Measurements from ENCODE around the gene UQCC2.

UQCC2 gene

GRCh38 chr6:33742837-33743236 is 31.3 kb upstream of the UQCC2 start:
- DNase-seq = no peak

- DNase-seq = no peak
Observed at GRCh38 chr6:33742092-33742491, 30.6 kb upstream of the UQCC2 start.

GRCh38 chr6:33740794-33741193 is 29.3 kb upstream of the UQCC2 start:
- DNase-seq = no peak

GRCh38 chr6:33740204-33740608 is 28.7 kb upstream of the UQCC2 start:
- DNase-seq = no peak

GRCh38 chr6:33739571-33739970 is 28.1 kb upstream of the UQCC2 start:
- no peak for DNase-seq

- no peak for DNase-seq
Observed at GRCh38 chr6:33738879-33739278, 27.4 kb upstream of the UQCC2 start.

GRCh38 chr6:33738153-33738552 is 26.7 kb upstream of the UQCC2 start:
- DNase-seq = no peak

GRCh38 chr6:33737267-33738026 is 25.9 kb upstream of the UQCC2 start:
- no peak for DNase-seq

GRCh38 chr6:33735216-33735615 is 23.7 kb upstream of the UQCC2 start:
- no peak for DNase-seq

- DNase-seq = no peak
Observed at GRCh38 chr6:33733709-33734007, 22.2 kb upstream of the UQCC2 start.

- no peak for DNase-seq
Observed at GRCh38 chr6:33732817-33733708, 21.6 kb upstream of the UQCC2 start.

GRCh38 chr6:33732385-33732784 is 20.9 kb upstream of the UQCC2 start:
- no peak for DNase-seq

- no peak for DNase-seq
Observed at GRCh38 chr6:33731751-33732282, 20.3 kb upstream of the UQCC2 start.

GRCh38 chr6:33731035-33731434 is 19.5 kb upstream of the UQCC2 start:
- DNase-seq = no peak

GRCh38 chr6:33730611-33731010 is 19.1 kb upstream of the UQCC2 start:
- no peak for DNase-seq

GRCh38 chr6:33729059-33729458 is 17.6 kb upstream of the UQCC2 start:
- no peak for DNase-seq

GRCh38 chr6:33728438-33728837 is 16.9 kb upstream of the UQCC2 start:
- no peak for DNase-seq

- DNase-seq = no peak
Observed at GRCh38 chr6:33727932-33728331, 16.4 kb upstream of the UQCC2 start.

- no peak for DNase-seq
Observed at GRCh38 chr6:33727126-33727525, 15.6 kb upstream of the UQCC2 start.

- no peak for DNase-seq
Observed at GRCh38 chr6:33726696-33727095, 15.2 kb upstream of the UQCC2 start.

GRCh38 chr6:33725891-33726673 is 14.6 kb upstream of the UQCC2 start:
- DNase-seq = no peak

GRCh38 chr6:33725222-33725621 is 13.7 kb upstream of the UQCC2 start:
- no peak for DNase-seq

All from activated T-cell treated with anti-CD3 and anti-CD28 coated beads for 4 hours (primary cell).